ENCODE measurements around the gene ANKFY1.

Gene ANKFY1

DNA sequence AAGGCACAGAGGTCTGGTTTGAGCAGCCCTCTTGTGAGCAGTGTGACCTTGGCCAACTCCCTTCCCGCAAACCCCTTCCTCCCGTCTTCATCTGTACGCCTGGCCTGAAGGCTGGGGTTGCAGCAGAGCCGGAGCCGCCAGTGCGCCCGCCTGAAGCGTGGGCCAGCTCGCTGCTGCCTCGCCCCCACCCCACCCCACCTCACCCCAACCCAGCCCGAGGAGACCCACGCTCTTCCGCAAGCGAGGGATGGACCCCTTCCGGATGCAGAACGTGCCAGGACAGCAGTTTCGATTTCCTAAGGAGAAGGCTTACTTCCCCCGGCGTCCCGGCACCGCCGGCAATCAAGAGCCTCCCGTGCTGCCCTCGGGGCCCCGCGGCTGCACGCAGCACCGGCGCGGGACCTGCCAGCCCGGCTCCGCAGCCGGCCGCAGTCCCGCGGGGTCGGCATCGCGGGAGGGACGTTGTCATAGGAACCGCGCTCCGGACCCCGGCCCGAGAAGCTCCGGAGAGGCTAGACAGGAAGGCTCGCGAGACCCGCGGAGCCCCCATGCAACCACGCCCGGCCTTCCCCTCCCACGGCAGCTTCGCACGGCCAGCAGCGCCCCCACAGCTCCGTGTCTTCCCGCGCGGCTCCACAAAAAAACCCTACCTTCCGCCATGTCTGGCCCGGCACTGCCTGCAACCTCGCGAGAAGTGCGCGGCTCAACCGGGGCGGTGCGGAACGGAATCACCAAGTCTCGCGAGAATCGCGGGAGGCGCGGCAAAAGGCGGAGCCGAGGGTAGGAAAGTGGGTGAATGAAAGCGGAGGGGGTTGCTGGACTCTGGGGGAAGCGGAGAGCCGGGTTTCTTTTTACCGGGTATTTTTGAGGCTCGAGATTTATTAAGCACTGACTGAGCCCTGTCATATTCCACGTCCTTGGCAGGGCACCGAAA lies at the start of gene ANKFY1 (continued):
- TF ChIP-seq, protein P1, sequence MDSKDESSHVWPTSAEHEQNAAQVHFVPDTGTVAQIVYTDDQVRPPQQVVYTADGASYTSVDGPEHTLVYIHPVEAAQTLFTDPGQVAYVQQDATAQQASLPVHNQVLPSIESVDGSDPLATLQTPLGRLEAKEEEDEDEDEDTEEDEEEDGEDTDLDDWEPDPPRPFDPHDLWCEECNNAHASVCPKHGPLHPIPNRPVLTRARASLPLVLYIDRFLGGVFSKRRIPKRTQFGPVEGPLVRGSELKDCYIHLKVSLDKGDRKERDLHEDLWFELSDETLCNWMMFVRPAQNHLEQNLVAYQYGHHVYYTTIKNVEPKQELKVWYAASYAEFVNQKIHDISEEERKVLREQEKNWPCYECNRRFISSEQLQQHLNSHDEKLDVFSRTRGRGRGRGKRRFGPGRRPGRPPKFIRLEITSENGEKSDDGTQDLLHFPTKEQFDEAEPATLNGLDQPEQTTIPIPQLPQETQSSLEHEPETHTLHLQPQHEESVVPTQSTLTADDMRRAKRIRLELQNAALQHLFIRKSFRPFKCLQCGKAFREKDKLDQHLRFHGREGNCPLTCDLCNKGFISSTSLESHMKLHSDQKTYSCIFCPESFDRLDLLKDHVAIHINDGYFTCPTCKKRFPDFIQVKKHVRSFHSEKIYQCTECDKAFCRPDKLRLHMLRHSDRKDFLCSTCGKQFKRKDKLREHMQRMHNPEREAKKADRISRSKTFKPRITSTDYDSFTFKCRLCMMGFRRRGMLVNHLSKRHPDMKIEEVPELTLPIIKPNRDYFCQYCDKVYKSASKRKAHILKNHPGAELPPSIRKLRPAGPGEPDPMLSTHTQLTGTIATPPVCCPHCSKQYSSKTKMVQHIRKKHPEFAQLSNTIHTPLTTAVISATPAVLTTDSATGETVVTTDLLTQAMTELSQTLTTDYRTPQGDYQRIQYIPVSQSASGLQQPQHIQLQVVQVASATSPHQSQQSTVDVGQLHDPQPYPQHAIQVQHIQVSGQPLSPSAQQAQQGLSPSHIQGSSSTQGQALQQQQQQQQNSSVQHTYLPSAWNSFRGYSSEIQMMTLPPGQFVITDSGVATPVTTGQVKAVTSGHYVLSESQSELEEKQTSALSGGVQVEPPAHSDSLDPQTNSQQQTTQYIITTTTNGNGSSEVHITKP (tag by site-specific recombination; IDR thresholded peaks at IDR 0.05): peak; percentile 97
- TF ChIP-seq ZNF837 (tag by site-specific recombination; IDR thresholded peaks at IDR 0.05) (no peak), HOXC10 (CRISPR knock-in tag; IDR thresholded peaks at IDR 0.05) (no peak), INSM2 (tag by site-specific recombination; IDR thresholded peaks at IDR 0.05) (peak; percentile 15; the same call in 1 of the 2 replicates), PRDM1 (tag by site-specific recombination; IDR thresholded peaks at IDR 0.05) (peak; percentile 96), ZNF843 (tag by site-specific recombination; IDR thresholded peaks at IDR 0.05) (peak; percentile 32; the same call in 1 of the 2 replicates), KLF10 (tag by site-specific recombination; IDR thresholded peaks at IDR 0.05) (peak; percentile 80), ZNF174 (tag by site-specific recombination; IDR thresholded peaks at IDR 0.05) (no peak), ZNF24 (tag by site-specific recombination; IDR thresholded peaks at IDR 0.05) (peak; percentile 38; the same call in 1 of the 2 replicates), GLIS1 (tag by site-specific recombination; IDR thresholded peaks at IDR 0.05) (peak; percentile 55; the same call in 1 of the 2 replicates), ZNF561 (tag by site-specific recombination; IDR thresholded peaks at IDR 0.05; ENCODE audit: borderline replicate concordance) (peak; percentile 49; the same call in 1 of the 2 replicates), ZNF362 (tag by site-specific recombination; IDR thresholded peaks at IDR 0.05) (peak; percentile 98), ZFP69B (tag by site-specific recombination; IDR thresholded peaks at IDR 0.05) (no peak), KLF7 (tag by site-specific recombination; IDR thresholded peaks at IDR 0.05; ENCODE audit: borderline replicate concordance) (peak; percentile 79)
- TF ChIP-seq, protein P2, sequence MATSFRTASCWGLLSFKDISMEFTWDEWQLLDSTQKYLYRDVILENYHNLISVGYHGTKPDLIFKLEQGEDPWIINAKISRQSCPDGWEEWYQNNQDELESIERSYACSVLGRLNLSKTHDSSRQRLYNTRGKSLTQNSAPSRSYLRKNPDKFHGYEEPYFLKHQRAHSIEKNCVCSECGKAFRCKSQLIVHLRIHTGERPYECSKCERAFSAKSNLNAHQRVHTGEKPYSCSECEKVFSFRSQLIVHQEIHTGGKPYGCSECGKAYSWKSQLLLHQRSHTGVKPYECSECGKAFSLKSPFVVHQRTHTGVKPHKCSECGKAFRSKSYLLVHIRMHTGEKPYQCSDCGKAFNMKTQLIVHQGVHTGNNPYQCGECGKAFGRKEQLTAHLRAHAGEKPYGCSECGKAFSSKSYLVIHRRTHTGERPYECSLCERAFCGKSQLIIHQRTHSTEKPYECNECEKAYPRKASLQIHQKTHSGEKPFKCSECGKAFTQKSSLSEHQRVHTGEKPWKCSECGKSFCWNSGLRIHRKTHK (tag by site-specific recombination; IDR thresholded peaks at IDR 0.05): no peak

GRCh38 chr17:4310354-4311060 lies 46.7 kb upstream of the ANKFY1 start:
- peaks cover 7 to 14% of the 10 kb centered on the region in 2 experiments for H3K36me3 ChIP-seq (ENCODE audit: control insufficient read depth in 2 of 2, insufficient read depth in 1 of 2, low read length in 2 of 2)
- no peak overlapping the region for H3K4me3 ChIP-seq (ENCODE audit: low read depth, low read length)
- H3K27ac ChIP-seq (ENCODE audit: extremely low read depth, low read depth, low read length): no peak overlapping the region
- peaks cover 15% of the 10 kb centered on the region; the same call in 1 of the 2 replicates for H3K4me1 ChIP-seq (ENCODE audit: control insufficient read depth, insufficient read depth, low read length)
- POLR2A ChIA-PET: interaction anchor here (0.6 kb wide), 1 partner anchor 178 kb away, joined by 3 read pairs; no protein-coding TSS in a partner anchor
- no peaks in the 10 kb centered on the region for H3K9me3 ChIP-seq (ENCODE audit: control insufficient read depth, insufficient read depth, low read depth, low read length)
- CTCF ChIA-PET: interaction anchor here (1.7 kb wide), 1 partner anchor 22 kb away, joined by 5 read pairs; no protein-coding TSS in a partner anchor
- TF ChIP-seq ZBTB20 (tag by site-specific recombination; IDR thresholded peaks at IDR 0.05) (no peak), ZNF202 (tag by site-specific recombination; IDR thresholded peaks at IDR 0.05; ENCODE audit: borderline replicate concordance) (0 out of 2 replicates have a peak, but pooled peaks have one; percentile 40), KLF7 (tag by site-specific recombination; IDR thresholded peaks at IDR 0.05; ENCODE audit: borderline replicate concordance) (no peak), ZNF114 (tag by site-specific recombination; IDR thresholded peaks at IDR 0.05) (no peak), MYNN (tag by site-specific recombination; IDR thresholded peaks at IDR 0.05; ENCODE audit: borderline replicate concordance) (no peak), ZNF362 (tag by site-specific recombination; IDR thresholded peaks at IDR 0.05) (no peak), PATZ1 (tag by site-specific recombination; IDR thresholded peaks at IDR 0.05) (no peak)

Data from HEK293 (cell line).